ENCODE measurements around the gene TRAF3IP3.

DNA sequence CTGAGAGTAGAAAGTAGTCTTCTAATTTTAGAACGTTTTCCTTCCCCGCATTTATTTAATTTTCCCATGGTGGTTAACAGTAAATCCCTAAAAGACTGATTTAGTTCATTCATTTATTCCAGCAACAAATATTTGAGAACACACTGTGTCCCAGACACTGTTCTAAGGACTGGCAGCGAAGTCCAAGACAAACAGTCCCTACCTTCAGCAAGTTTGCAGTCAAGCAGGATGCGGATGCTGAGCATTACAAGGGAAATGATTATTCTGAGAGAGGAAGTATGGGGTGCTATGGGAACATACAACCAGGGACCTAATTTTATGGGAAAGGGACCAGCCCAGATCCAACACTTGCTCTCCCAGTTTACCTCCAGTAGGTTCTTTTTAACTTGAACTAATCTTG is 29.7 kb downstream of the TRAF3IP3 start:
- TF ChIP-seq, protein P1, sequence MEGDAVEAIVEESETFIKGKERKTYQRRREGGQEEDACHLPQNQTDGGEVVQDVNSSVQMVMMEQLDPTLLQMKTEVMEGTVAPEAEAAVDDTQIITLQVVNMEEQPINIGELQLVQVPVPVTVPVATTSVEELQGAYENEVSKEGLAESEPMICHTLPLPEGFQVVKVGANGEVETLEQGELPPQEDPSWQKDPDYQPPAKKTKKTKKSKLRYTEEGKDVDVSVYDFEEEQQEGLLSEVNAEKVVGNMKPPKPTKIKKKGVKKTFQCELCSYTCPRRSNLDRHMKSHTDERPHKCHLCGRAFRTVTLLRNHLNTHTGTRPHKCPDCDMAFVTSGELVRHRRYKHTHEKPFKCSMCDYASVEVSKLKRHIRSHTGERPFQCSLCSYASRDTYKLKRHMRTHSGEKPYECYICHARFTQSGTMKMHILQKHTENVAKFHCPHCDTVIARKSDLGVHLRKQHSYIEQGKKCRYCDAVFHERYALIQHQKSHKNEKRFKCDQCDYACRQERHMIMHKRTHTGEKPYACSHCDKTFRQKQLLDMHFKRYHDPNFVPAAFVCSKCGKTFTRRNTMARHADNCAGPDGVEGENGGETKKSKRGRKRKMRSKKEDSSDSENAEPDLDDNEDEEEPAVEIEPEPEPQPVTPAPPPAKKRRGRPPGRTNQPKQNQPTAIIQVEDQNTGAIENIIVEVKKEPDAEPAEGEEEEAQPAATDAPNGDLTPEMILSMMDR (IDR thresholded peaks at IDR 0.05), result no peak
- TF ChIP-seq POLR2A (IDR thresholded peaks at IDR 0.05), result no peak
